ENCODE data around the gene RHBDF2. TPM values are rescaled to one million over a fixed set of nuclear protein-coding genes. Genes with fewer than 3 reads are reported as not detected.
"Not testable (repeated sequence)": the region's sequence is repeated elsewhere in the genome, so short reads cannot be mapped to it uniquely, and the experiment has no call there.

Gene RHBDF2
- total RNA-seq, 1 donor from 2014 or later: 9.9 TPM

GRCh38 chr17:76538281-76538931, 37.2 kb upstream of the RHBDF2 start:
- DNase-seq: no peak

GRCh38 chr17:76537578-76538280, 36.5 kb upstream of the RHBDF2 start, which contains the start of gene CYGB:
TSS of gene CYGB (minus strand) at chr17:76537709. CDS start at chr17:76537542, 167 bp downstream.
- no peak for DNase-seq

- no peak for DNase-seq
Observed at GRCh38 chr17:76537288-76537577, 36.0 kb upstream of the RHBDF2 start.

- no peak for DNase-seq
Observed at GRCh38 chr17:76536511-76537287, 35.5 kb upstream of the RHBDF2 start.

GRCh38 chr17:76535788-76536510, 34.7 kb upstream of the RHBDF2 start:
- no peak for DNase-seq

- no peak for DNase-seq
Observed at GRCh38 chr17:76534831-76535732, 33.9 kb upstream of the RHBDF2 start.

- DNase-seq: not testable (repeated sequence)
Observed at GRCh38 chr17:76533640-76534359, 32.6 kb upstream of the RHBDF2 start.

GRCh38 chr17:76532072-76532651, 30.9 kb upstream of the RHBDF2 start:
- DNase-seq: no peak

- DNase-seq: no peak
Observed at GRCh38 chr17:76531486-76532038, 30.3 kb upstream of the RHBDF2 start.

- no peak for DNase-seq
Observed at GRCh38 chr17:76530811-76531485, 29.7 kb upstream of the RHBDF2 start.

GRCh38 chr17:76530095-76530723, 29.0 kb upstream of the RHBDF2 start:
- DNase-seq: peak; percentile 89

GRCh38 chr17:76529224-76530094, 28.2 kb upstream of the RHBDF2 start:
- DNase-seq: peak; percentile 92

GRCh38 chr17:76528528-76529223, 27.5 kb upstream of the RHBDF2 start:
- no peak for DNase-seq

- DNase-seq: no peak
Observed at GRCh38 chr17:76528156-76528527, 26.9 kb upstream of the RHBDF2 start.

GRCh38 chr17:76527430-76528111, 26.3 kb upstream of the RHBDF2 start:
- DNase-seq: no peak

- not testable (repeated sequence) for DNase-seq
Observed at GRCh38 chr17:76527016-76527415, 25.8 kb upstream of the RHBDF2 start.

GRCh38 chr17:76525513-76525833, 24.2 kb upstream of the RHBDF2 start:
- DNase-seq: not testable (repeated sequence)

Measured in skin of body (tissue), 2 donors.